Fibroblast of lung (primary cell): ENCODE results near the gene RFESD.

Experiments used
- CTCF ChIP-seq, 2 donors: IDR thresholded peaks in 1 of 2; conservative IDR thresholded peaks in 1 of 2; 1 replicate in 1 of 2; 2 replicates in 1 of 2; pipeline ENCODE4 v1.5.1; 2011 to 2012; ENCODE audit warnings: low read length in 2 of 2, control low read depth in 1 of 2, inconsistent platforms in 1 of 2, low read depth in 1 of 2, mild to moderate bottlenecking in 1 of 2
- EZH2 ChIP-seq: IDR thresholded peaks from 2 replicates; pipeline ENCODE4 v1.5.1; 2012; ENCODE audit warnings: low read length, control low read depth, mild to moderate bottlenecking; ENCODE audit errors: missing control alignments

- TF ChIP-seq CTCF (conservative IDR thresholded peaks at IDR 0.05 in 1 of 2, IDR thresholded peaks at IDR 0.05 in 1 of 2; ENCODE audit: low read depth in 1 of 2, low read length in 2 of 2) (no peak), EZH2 (no peak)
Observed at GRCh38 chr5:95643152-95643551, 3.4 kb upstream of the RFESD start.
